ENCODE results near the gene RPS3. TPM values are rescaled to one million over a fixed set of nuclear protein-coding genes. Genes with fewer than 3 reads are reported as not detected.
"Not testable (repeated sequence)": the region's sequence is repeated elsewhere in the genome, so short reads cannot be mapped to it uniquely, and the experiment has no call there.

Gene RPS3
- polyA plus RNA-seq, 1 of the 3 experiments (the other 2 are of a cell fraction) = 4,540 TPM

DNA sequence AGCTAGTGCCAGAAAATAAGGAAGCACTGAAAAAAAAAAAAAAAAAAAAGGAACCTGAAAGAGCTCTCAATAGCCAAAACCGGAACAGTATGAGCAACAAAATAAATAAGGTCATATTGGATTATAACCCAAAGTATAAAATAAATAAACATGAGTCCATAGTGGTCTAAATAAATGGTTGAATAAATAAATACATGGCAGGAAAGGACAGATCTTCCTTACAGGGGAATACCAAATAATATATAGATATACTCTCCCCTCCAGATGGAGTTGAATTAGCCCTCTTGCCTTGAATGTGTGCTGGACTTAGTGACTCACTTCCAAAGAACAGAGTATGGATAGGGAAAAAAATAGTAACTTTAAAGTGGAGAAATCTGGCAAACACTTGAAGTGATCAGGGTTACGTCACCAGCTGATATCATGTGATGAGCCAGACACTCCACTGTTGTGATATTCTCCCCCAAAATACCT is 33.6 kb upstream of the RPS3 start:
- Histone ChIP-seq H3K4me2 (no peak overlapping the region), H3K9me3 (no peaks in the 10 kb centered on the region), H3K36me3 (replicated peaks in 1 of 2; ENCODE audit: control insufficient read depth in 1 of 2, insufficient read depth in 2 of 2, low read length in 1 of 2) (no peaks in the 10 kb centered on the region), H3K79me2 (ENCODE audit: insufficient read depth) (no peaks in the 10 kb centered on the region), H3F3A (replicated peaks; ENCODE audit: insufficient read depth) (no peaks in the 10 kb centered on the region), H3K9ac (no peak overlapping the region), H3K9me2 (no peaks in the 10 kb centered on the region), H3K27ac (ENCODE audit: low read depth in 2 of 2, low read length in 1 of 2) (no peak overlapping the region), H3K4me3 (ENCODE audit: low read depth in 2 of 2, low read length in 1 of 2) (no peak overlapping the region), H3K27me3 (ENCODE audit: insufficient read depth) (no peaks in the 10 kb centered on the region), H2AFZ (ENCODE audit: low read depth) (no peak overlapping the region), H4K20me1 (ENCODE audit: insufficient read depth) (no peaks in the 10 kb centered on the region), H3K4me1 (ENCODE audit: control insufficient read depth in 1 of 2, insufficient read depth in 2 of 2, low read depth in 1 of 2, low read length in 1 of 2) (no peaks in the 10 kb centered on the region)
- no peak for DNase-seq
- CTCF ChIA-PET = no interaction called here
- POLR2A ChIA-PET = no interaction called here
- TF ChIP-seq NFIC (IDR thresholded peaks at IDR 0.05; ENCODE audit: borderline replicate concordance) (no peak), FOXJ3 (CRISPR knock-in tag; IDR thresholded peaks at IDR 0.05) (no peak)
- TF ChIP-seq, protein P1, sequence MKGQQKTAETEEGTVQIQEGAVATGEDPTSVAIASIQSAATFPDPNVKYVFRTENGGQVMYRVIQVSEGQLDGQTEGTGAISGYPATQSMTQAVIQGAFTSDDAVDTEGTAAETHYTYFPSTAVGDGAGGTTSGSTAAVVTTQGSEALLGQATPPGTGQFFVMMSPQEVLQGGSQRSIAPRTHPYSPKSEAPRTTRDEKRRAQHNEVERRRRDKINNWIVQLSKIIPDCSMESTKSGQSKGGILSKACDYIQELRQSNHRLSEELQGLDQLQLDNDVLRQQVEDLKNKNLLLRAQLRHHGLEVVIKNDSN (IDR thresholded peaks at IDR 0.05; ENCODE audit: borderline replicate concordance, low read depth) = peak; percentile 38; the same call in 1 of the 2 replicates
- 59% methylated on average over 2 of the region's 2 CpGs for WGBS (ENCODE audit: low lambda C conversion rate)

- DNase-seq; H4K20me1 ChIP-seq (ENCODE audit: insufficient read depth): not testable (repeated sequence)
Measured at GRCh38 chr11:75366826-75367225, 32.5 kb upstream of the RPS3 start.

GRCh38 chr11:75369560-75370255 is 29.6 kb upstream of the RPS3 start:
- H3K4me1 ChIP-seq (ENCODE audit: control insufficient read depth in 1 of 2, insufficient read depth in 2 of 2, low read depth in 1 of 2, low read length in 1 of 2) = no peaks in the 10 kb centered on the region
- no peaks in the 10 kb centered on the region for H3F3A ChIP-seq (replicated peaks; ENCODE audit: insufficient read depth)
- no peaks in the 10 kb centered on the region for H3K9me3 ChIP-seq
- H3K79me2 ChIP-seq (ENCODE audit: insufficient read depth) = no peaks in the 10 kb centered on the region
- no peak overlapping the region for H3K4me2 ChIP-seq
- ChIA-PET POLR2A (no interaction called here), CTCF (interaction anchor here (24.8 kb wide), 1 partner anchor 88 kb away, joined by 701 read pairs; no protein-coding TSS in a partner anchor)
- no peak overlapping the region for H2AFZ ChIP-seq (ENCODE audit: low read depth)
- H3K9ac ChIP-seq = no peak overlapping the region
- H3K36me3 ChIP-seq (replicated peaks in 1 of 2; ENCODE audit: control insufficient read depth in 1 of 2, insufficient read depth in 2 of 2, low read length in 1 of 2) = no peaks in the 10 kb centered on the region
- H3K9me2 ChIP-seq = no peaks in the 10 kb centered on the region
- DNase-seq = no peak
- H4K20me1 ChIP-seq (ENCODE audit: insufficient read depth) = no peaks in the 10 kb centered on the region
- no peaks in the 10 kb centered on the region for H3K27me3 ChIP-seq (ENCODE audit: insufficient read depth)
- no peak overlapping the region for H3K27ac ChIP-seq (ENCODE audit: low read depth in 2 of 2, low read length in 1 of 2)
- WGBS (ENCODE audit: low lambda C conversion rate) = 72% methylated on average over 6 of the region's 6 CpGs
- H3K4me3 ChIP-seq (ENCODE audit: low read depth in 2 of 2, low read length in 1 of 2) = no peak overlapping the region
- TF ChIP-seq EP300 (IDR thresholded peaks at IDR 0.05; ENCODE audit: borderline replicate concordance in 1 of 2, low read depth in 1 of 2, low read length in 1 of 2) (no peak), SIN3A (IDR thresholded peaks at IDR 0.05; ENCODE audit: borderline replicate concordance, low read depth, low read length) (no peak), EZH2phosphoT487 (IDR thresholded peaks at IDR 0.05; ENCODE audit: borderline replicate concordance, low read depth) (no peak), NFIC (IDR thresholded peaks at IDR 0.05; ENCODE audit: borderline replicate concordance) (no peak), MEF2A (IDR thresholded peaks at IDR 0.05; ENCODE audit: borderline replicate concordance, low read depth) (no peak), GABPA (IDR thresholded peaks at IDR 0.05; ENCODE audit: low read depth) (no peak), MXI1 (IDR thresholded peaks at IDR 0.05; ENCODE audit: low read depth, low read length) (no peak)
- TF ChIP-seq, protein P2, sequence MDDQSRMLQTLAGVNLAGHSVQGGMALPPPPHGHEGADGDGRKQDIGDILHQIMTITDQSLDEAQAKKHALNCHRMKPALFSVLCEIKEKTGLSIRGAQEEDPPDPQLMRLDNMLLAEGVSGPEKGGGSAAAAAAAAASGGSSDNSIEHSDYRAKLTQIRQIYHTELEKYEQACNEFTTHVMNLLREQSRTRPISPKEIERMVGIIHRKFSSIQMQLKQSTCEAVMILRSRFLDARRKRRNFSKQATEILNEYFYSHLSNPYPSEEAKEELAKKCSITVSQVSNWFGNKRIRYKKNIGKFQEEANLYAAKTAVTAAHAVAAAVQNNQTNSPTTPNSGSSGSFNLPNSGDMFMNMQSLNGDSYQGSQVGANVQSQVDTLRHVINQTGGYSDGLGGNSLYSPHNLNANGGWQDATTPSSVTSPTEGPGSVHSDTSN (IDR thresholded peaks at IDR 0.05) = no peak

More at GRCh38 chr11:75366826-75367225, 32.5 kb upstream of the RPS3 start:
- H3K27me3 ChIP-seq (ENCODE audit: insufficient read depth); H3F3A ChIP-seq (replicated peaks; ENCODE audit: insufficient read depth); H3K9me3 ChIP-seq; CTCF ChIA-PET; H2AFZ ChIP-seq (ENCODE audit: low read depth); H3K4me1 ChIP-seq (ENCODE audit: control insufficient read depth in 1 of 2, insufficient read depth in 2 of 2, low read depth in 1 of 2, low read length in 1 of 2); H3K4me2 ChIP-seq; H3K9ac ChIP-seq; H3K27ac ChIP-seq (ENCODE audit: low read depth in 2 of 2, low read length in 1 of 2); H3K9me2 ChIP-seq; POLR2A ChIA-PET; H3K36me3 ChIP-seq (replicated peaks in 1 of 2; ENCODE audit: control insufficient read depth in 1 of 2, insufficient read depth in 2 of 2, low read length in 1 of 2); H3K79me2 ChIP-seq (ENCODE audit: insufficient read depth); H3K4me3 ChIP-seq (ENCODE audit: low read depth in 2 of 2, low read length in 1 of 2): not testable (repeated sequence)
- 93% methylated on average over 4 of the region's 5 CpGs for WGBS (ENCODE audit: low lambda C conversion rate)
